ENCODE results near the gene PROCA1. TPM values are rescaled to one million over a fixed set of nuclear protein-coding genes. Genes with fewer than 3 reads are reported as not detected.

PROCA1 gene
- total and polyA plus RNA-seq, 9 of the 15 experiments (the other 6 are each of a cell fraction or from before 2014, with no cell fraction given) = 0.78 to 16.2 (median 5.6) TPM

DNA sequence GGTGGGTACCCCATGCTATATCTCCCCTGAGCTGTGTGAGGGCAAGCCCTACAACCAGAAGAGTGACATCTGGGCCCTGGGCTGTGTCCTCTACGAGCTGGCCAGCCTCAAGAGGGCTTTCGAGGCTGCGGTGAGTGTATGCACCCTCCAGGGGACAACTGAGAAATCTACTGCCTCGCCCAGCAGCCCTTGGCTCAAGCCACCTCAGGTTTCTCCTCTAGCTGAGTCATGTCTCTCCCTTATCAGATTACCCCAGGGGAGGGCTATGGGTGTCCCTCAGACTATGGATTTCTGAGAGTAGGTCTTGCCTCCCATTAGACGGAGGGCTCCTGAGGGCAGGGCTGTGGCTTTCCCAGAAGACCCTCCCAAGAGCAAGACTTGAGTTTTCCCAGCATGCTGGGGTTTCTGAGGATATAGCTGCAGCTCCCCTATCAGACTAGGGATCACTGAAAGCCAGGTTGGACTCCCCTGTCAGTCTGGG lies 23.6 kb upstream of the PROCA1 start (continued):
- TF ChIP-seq ARID4B (CRISPR knock-in tag; IDR thresholded peaks at IDR 0.05) (no peak), HIVEP1 (CRISPR knock-in tag; IDR thresholded peaks at IDR 0.05) (no peak), TBP (optimal IDR thresholded peaks at IDR 0.05; ENCODE audit: low read depth, low read length) (peak; percentile 67), ZBTB26 (CRISPR knock-in tag; IDR thresholded peaks at IDR 0.05) (no peak), MYC (IDR thresholded peaks at IDR 0.05; ENCODE audit: low read depth, low read length) (0 out of 2 replicates have a peak, but pooled peaks have one; percentile 23), MYC (CRISPR knock-in tag; IDR thresholded peaks at IDR 0.05; ENCODE audit: borderline replicate concordance, low read depth) (no peak), SAFB2 (IDR thresholded peaks at IDR 0.05; ENCODE audit: borderline replicate concordance, low read depth, low read length, severe bottlenecking) (no peak), MAFK (IDR thresholded peaks at IDR 0.05; ENCODE audit: low read length) (peak; percentile 91), BRD4 (IDR thresholded peaks at IDR 0.05) (no peak), PCBP2 (IDR thresholded peaks at IDR 0.05; ENCODE audit: low read depth, low read length, poor library complexity, severe bottlenecking) (no peak), NRF1 (conservative IDR thresholded peaks at IDR 0.05 in 1 of 2, IDR thresholded peaks at IDR 0.05 in 1 of 2) (peak in 1 of 2 experiments; percentile 50; a peak in 2 of 4 replicates)
- TF ChIP-seq, protein P1, sequence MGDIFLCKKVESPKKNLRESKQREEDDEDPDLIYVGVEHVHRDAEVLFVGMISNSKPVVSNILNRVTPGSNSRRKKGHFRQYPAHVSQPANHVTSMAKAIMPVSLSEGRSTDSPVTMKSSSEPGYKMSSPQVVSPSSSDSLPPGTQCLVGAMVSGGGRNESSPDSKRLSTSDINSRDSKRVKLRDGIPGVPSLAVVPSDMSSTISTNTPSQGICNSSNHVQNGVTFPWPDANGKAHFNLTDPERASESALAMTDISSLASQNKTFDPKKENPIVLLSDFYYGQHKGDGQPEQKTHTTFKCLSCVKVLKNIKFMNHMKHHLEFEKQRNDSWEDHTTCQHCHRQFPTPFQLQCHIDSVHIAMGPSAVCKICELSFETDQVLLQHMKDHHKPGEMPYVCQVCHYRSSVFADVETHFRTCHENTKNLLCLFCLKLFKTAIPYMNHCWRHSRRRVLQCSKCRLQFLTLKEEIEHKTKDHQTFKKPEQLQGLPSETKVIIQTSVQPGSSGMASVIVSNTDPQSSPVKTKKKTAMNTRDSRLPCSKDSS (IDR thresholded peaks at IDR 0.05; ENCODE audit: low read depth, partially characterized antibody) = no peak
- TF ChIP-seq, protein P2, sequence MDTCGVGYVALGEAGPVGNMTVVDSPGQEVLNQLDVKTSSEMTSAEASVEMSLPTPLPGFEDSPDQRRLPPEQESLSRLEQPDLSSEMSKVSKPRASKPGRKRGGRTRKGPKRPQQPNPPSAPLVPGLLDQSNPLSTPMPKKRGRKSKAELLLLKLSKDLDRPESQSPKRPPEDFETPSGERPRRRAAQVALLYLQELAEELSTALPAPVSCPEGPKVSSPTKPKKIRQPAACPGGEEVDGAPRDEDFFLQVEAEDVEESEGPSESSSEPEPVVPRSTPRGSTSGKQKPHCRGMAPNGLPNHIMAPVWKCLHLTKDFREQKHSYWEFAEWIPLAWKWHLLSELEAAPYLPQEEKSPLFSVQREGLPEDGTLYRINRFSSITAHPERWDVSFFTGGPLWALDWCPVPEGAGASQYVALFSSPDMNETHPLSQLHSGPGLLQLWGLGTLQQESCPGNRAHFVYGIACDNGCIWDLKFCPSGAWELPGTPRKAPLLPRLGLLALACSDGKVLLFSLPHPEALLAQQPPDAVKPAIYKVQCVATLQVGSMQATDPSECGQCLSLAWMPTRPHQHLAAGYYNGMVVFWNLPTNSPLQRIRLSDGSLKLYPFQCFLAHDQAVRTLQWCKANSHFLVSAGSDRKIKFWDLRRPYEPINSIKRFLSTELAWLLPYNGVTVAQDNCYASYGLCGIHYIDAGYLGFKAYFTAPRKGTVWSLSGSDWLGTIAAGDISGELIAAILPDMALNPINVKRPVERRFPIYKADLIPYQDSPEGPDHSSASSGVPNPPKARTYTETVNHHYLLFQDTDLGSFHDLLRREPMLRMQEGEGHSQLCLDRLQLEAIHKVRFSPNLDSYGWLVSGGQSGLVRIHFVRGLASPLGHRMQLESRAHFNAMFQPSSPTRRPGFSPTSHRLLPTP (IDR thresholded peaks at IDR 0.05; ENCODE audit: borderline replicate concordance, extremely low read depth, insufficient read length) = no peak
- TF ChIP-seq, protein P3, sequence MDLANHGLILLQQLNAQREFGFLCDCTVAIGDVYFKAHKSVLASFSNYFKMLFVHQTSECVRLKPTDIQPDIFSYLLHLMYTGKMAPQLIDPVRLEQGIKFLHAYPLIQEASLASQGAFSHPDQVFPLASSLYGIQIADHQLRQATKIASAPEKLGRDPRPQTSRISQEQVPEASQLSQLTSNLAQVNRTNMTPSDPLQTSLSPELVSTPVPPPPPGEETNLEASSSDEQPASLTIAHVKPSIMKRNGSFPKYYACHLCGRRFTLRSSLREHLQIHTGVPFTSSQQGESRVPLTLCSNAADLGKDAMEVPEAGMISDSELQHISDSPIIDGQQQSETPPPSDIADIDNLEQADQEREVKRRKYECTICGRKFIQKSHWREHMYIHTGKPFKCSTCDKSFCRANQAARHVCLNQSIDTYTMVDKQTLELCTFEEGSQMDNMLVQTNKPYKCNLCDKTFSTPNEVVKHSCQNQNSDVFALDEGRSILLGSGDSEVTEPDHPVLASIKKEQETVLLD (IDR thresholded peaks at IDR 0.05) = peak; percentile 25; the same call in 1 of the 2 replicates
